ENCODE results near the gene APBB1.

Gene APBB1

GRCh38 chr11:6402561-6402981 is 16.3 kb downstream of the APBB1 start:
- DNase-seq (ENCODE audit: low read depth in 1 of 2, low spot score in 1 of 2), result peak; percentile 18 to 28
- H3K27ac ChIP-seq (replicated peaks), result no peak overlapping the region
- no peaks in the 10 kb centered on the region for H3K27me3 ChIP-seq (ENCODE audit: insufficient read depth, poor library complexity, severe bottlenecking)
- TF ChIP-seq GABPA (IDR thresholded peaks at IDR 0.05; ENCODE audit: low read depth), result peak; percentile 50
- no peak for TF ChIP-seq POLR2AphosphoS5 (IDR thresholded peaks at IDR 0.05; ENCODE audit: low read depth)
- no peak for TF ChIP-seq REST (IDR thresholded peaks at IDR 0.05; ENCODE audit: insufficient replicate concordance, low read depth)
- no peak overlapping the region for H3K4me3 ChIP-seq (replicated peaks; ENCODE audit: insufficient read depth, low read length)

- Histone ChIP-seq H3K27me3 (ENCODE audit: insufficient read depth, poor library complexity, severe bottlenecking) (no peaks in the 10 kb centered on the region), H3K27ac (replicated peaks) (no peak overlapping the region), H3K4me3 (replicated peaks; ENCODE audit: insufficient read depth, low read length) (no peak overlapping the region)
- no peak for DNase-seq (ENCODE audit: low read depth in 1 of 2, low spot score in 1 of 2)
- TF ChIP-seq SPI1 (IDR thresholded peaks at IDR 0.05; ENCODE audit: borderline replicate concordance, low read depth), result no peak
- no peak for TF ChIP-seq CTCF (IDR thresholded peaks at IDR 0.05; ENCODE audit: insufficient read depth, low read length)
- TF ChIP-seq GABPA (IDR thresholded peaks at IDR 0.05; ENCODE audit: low read depth), result no peak
- TF ChIP-seq POLR2AphosphoS5 (IDR thresholded peaks at IDR 0.05; ENCODE audit: low read depth), result no peak
- TF ChIP-seq REST (IDR thresholded peaks at IDR 0.05; ENCODE audit: insufficient replicate concordance, low read depth), result no peak
Observed at GRCh38 chr11:6402061-6402470, 16.8 kb downstream of the APBB1 start.

- Histone ChIP-seq H3K4me3 (replicated peaks; ENCODE audit: insufficient read depth, low read length) (no peak overlapping the region), H3K27ac (replicated peaks) (no peak overlapping the region), H3K27me3 (ENCODE audit: insufficient read depth, poor library complexity, severe bottlenecking) (no peaks in the 10 kb centered on the region)
- no peak for TF ChIP-seq CTCF (IDR thresholded peaks at IDR 0.05; ENCODE audit: insufficient read depth, low read length)
- TF ChIP-seq SPI1 (IDR thresholded peaks at IDR 0.05; ENCODE audit: borderline replicate concordance, low read depth), result no peak
- TF ChIP-seq GABPA (IDR thresholded peaks at IDR 0.05; ENCODE audit: low read depth), result no peak
- no peak for TF ChIP-seq REST (IDR thresholded peaks at IDR 0.05; ENCODE audit: insufficient replicate concordance, low read depth)
- TF ChIP-seq POLR2AphosphoS5 (IDR thresholded peaks at IDR 0.05; ENCODE audit: low read depth), result no peak
- DNase-seq (ENCODE audit: low read depth in 1 of 2, low spot score in 1 of 2), result no peak
Observed at GRCh38 chr11:6401464-6401863, 17.4 kb downstream of the APBB1 start.
